Suprapubic skin (tissue), 4 donors: ENCODE measurements around the gene KDM6B. TPM values are rescaled to one million over a fixed set of nuclear protein-coding genes. Genes with fewer than 3 reads are reported as not detected.

ENCODE experiments used
- DNase-seq, 2 donors: peaks; one replicate each; pipeline ENCODE4 v3.0.0-alpha.2; 2019; ENCODE audit warnings: low spot score in 2 of 2
- H3K27ac ChIP-seq: fragments of 200-600 bp; sonication (generic); one replicate; pipeline ENCODE4 v1.5.1; 2019
- H3K27me3 ChIP-seq: fragments of 200-600 bp; sonication (generic); one replicate; pipeline ENCODE4 v1.5.1; 2019
- H3K36me3 ChIP-seq: fragments of 200-600 bp; sonication (generic); one replicate; pipeline ENCODE4 v1.5.1; 2019
- H3K4me1 ChIP-seq: fragments of 200-600 bp; sonication (generic); one replicate; pipeline ENCODE4 v1.5.1; 2019
- H3K4me3 ChIP-seq: fragments of 200-600 bp; sonication (generic); one replicate; pipeline ENCODE4 v1.5.1; 2019; ENCODE audit warnings: mild to moderate bottlenecking
- H3K9me3 ChIP-seq: fragments of 200-600 bp; sonication (generic); one replicate; pipeline ENCODE4 v1.5.1; 2019
- CTCF ChIP-seq, 2 donors: fragments of 200-600 bp in 1 of 2; fragments of 450-650 bp in 1 of 2; sonication (generic) in 1 of 2; IDR thresholded peaks; one replicate each; pipeline ENCODE4 v1.5.1; 2016 to 2019; ENCODE audit warnings: antibody characterized with exemption in 2 of 2, mild to moderate bottlenecking in 1 of 2, moderate library complexity in 1 of 2
- EP300 ChIP-seq: sonication (generic); formaldehyde crosslinking; IDR thresholded peaks from one replicate; pipeline ENCODE4 v1.6.1; 2017; ENCODE audit warnings: antibody characterized with exemption
- POLR2A ChIP-seq, 2 donors: fragments of 450-650 bp; IDR thresholded peaks; one replicate each; pipeline ENCODE4 v1.6.1; 2017; ENCODE audit warnings: antibody characterized with exemption in 2 of 2, mild to moderate bottlenecking in 2 of 2, moderate library complexity in 2 of 2
- POLR2AphosphoS5 ChIP-seq, 3 donors: sonication (generic); formaldehyde crosslinking; IDR thresholded peaks; one replicate each; pipeline ENCODE4 v1.6.1; 2017; ENCODE audit warnings: antibody characterized with exemption in 3 of 3
- WGBS: methylation state at CpG from one replicate; pipeline ENCODE4 v1.1.5; 2018; 5-methylcytosine and 5-hydroxymethylcytosine counted together
- total RNA-seq, 4 donors: library from RNA; depleted of rRNA; stranded (reverse); fragments of >200 nt; gene quantifications; one replicate each; pipeline ENCODE4 v1.1.0, GENCODE V29; 2016

KDM6B gene
- total RNA-seq, 4 donors from 2014 or later, result 21.4 to 31.0 (median 26.7) TPM

- no peaks in the 10 kb centered on the region for H3K36me3 ChIP-seq
- peaks cover 3% of the 10 kb centered on the region for H3K27me3 ChIP-seq
- H3K4me3 ChIP-seq, result no peak overlapping the region
- no peak for DNase-seq
- TF ChIP-seq CTCF (IDR thresholded peaks at IDR 0.05) (no peak), POLR2AphosphoS5 (IDR thresholded peaks at IDR 0.05) (no peak), POLR2A (IDR thresholded peaks at IDR 0.05) (no peak), EP300 (no peak)
- WGBS, result 66% methylated on average over 9 of the region's 9 CpGs
- peaks cover 7% of the 10 kb centered on the region for H3K4me1 ChIP-seq
- no peak overlapping the region for H3K27ac ChIP-seq
- H3K9me3 ChIP-seq, result no peaks in the 10 kb centered on the region
Measured at GRCh38 chr17:7824021-7824924, 9.7 kb upstream of the KDM6B start.

- peaks cover 3% of the 10 kb centered on the region for H3K27me3 ChIP-seq
- peaks cover 7% of the 10 kb centered on the region for H3K4me1 ChIP-seq
- WGBS, result 27% methylated on average over 12 of the region's 12 CpGs
- no peak overlapping the region for H3K27ac ChIP-seq
- TF ChIP-seq POLR2AphosphoS5 (IDR thresholded peaks at IDR 0.05) (no peak), EP300 (no peak), POLR2A (IDR thresholded peaks at IDR 0.05) (no peak), CTCF (IDR thresholded peaks at IDR 0.05) (no peak)
- H3K36me3 ChIP-seq, result no peaks in the 10 kb centered on the region
- H3K4me3 ChIP-seq, result no peak overlapping the region
- no peak for DNase-seq
- no peaks in the 10 kb centered on the region for H3K9me3 ChIP-seq
Measured at GRCh38 chr17:7825206-7825990, 8.6 kb upstream of the KDM6B start.

GRCh38 chr17:7830616-7831015 is 3.4 kb upstream of the KDM6B start:
- no peak for DNase-seq
- WGBS, result 91% methylated on average over 8 of the region's 8 CpGs
- Histone ChIP-seq H3K36me3 (no peaks in the 10 kb centered on the region), H3K4me1 (peaks cover 12% of the 10 kb centered on the region), H3K27me3 (peaks cover 3% of the 10 kb centered on the region), H3K27ac (no peak overlapping the region), H3K4me3 (no peak overlapping the region), H3K9me3 (no peaks in the 10 kb centered on the region)
- TF ChIP-seq CTCF (IDR thresholded peaks at IDR 0.05) (no peak), POLR2AphosphoS5 (IDR thresholded peaks at IDR 0.05) (no peak), EP300 (no peak), POLR2A (IDR thresholded peaks at IDR 0.05) (no peak)

GRCh38 chr17:7831233-7831632 is 2.8 kb upstream of the KDM6B start:
- Histone ChIP-seq H3K27ac (no peak overlapping the region), H3K4me3 (no peak overlapping the region), H3K27me3 (peaks cover 3% of the 10 kb centered on the region), H3K36me3 (no peaks in the 10 kb centered on the region), H3K9me3 (no peaks in the 10 kb centered on the region), H3K4me1 (peaks cover 13% of the 10 kb centered on the region)
- no peak for DNase-seq
- WGBS, result 76% methylated on average over 7 of the region's 7 CpGs
- no peak for TF ChIP-seq EP300
- TF ChIP-seq POLR2AphosphoS5 (IDR thresholded peaks at IDR 0.05), result no peak
- TF ChIP-seq POLR2A (IDR thresholded peaks at IDR 0.05), result no peak
- TF ChIP-seq CTCF (IDR thresholded peaks at IDR 0.05), result no peak

- Histone ChIP-seq H3K9me3 (no peaks in the 10 kb centered on the region), H3K4me1 (peaks cover 25% of the 10 kb centered on the region), H3K4me3 (no peak overlapping the region), H3K27me3 (peaks cover 3% of the 10 kb centered on the region), H3K27ac (no peak overlapping the region), H3K36me3 (no peaks in the 10 kb centered on the region)
- WGBS, result 93% methylated on average over 10 of the region's 10 CpGs
- TF ChIP-seq CTCF (IDR thresholded peaks at IDR 0.05), result no peak
- no peak for TF ChIP-seq POLR2AphosphoS5 (IDR thresholded peaks at IDR 0.05)
- TF ChIP-seq EP300, result no peak
- TF ChIP-seq POLR2A (IDR thresholded peaks at IDR 0.05), result no peak
- no peak for DNase-seq
Measured at GRCh38 chr17:7832431-7832830, 1.6 kb upstream of the KDM6B start.
